HG02884 (cell line): ENCODE measurements around the gene ATAD2B.
A peak's percentile ranks its signal among the peaks of the same experiment; 100 is the strongest.
"Not testable (repeated sequence)": the region's sequence is repeated elsewhere in the genome, so short reads cannot be mapped to it uniquely, and the experiment has no call there.

ENCODE experiments used
- ATAC-seq: cut with Tn5 transposase; IDR thresholded peaks from one replicate; pipeline ENCODE4 v1.9.1; 2021; ENCODE audit warnings: mild to moderate bottlenecking, moderate library complexity; ENCODE audit not compliant: unreplicated experiment

The ATAD2B gene

GRCh38 chr2:23801396-23801795, 125.5 kb downstream of the ATAD2B start:
- no peak for ATAC-seq

DNA sequence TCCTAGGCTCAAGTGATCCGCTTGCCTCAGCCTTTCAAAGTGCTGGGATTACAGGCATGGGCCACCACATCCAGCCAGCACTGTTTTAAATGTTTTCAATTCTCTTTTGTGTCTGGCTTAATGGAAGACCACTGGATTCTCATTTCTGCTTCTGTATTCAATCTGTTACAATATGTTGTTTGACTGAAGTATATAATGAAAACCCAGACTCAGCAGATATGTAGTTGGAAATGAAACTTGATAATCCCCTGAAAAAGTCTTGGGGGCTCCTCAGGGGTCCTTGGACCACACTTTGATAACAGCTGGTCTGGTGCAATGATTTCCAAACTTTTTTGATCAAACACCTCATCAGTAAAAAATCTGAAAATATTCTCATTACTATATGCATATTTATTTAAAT, 132.7 kb downstream of the ATAD2B start:
- ATAC-seq = no peak

DNA sequence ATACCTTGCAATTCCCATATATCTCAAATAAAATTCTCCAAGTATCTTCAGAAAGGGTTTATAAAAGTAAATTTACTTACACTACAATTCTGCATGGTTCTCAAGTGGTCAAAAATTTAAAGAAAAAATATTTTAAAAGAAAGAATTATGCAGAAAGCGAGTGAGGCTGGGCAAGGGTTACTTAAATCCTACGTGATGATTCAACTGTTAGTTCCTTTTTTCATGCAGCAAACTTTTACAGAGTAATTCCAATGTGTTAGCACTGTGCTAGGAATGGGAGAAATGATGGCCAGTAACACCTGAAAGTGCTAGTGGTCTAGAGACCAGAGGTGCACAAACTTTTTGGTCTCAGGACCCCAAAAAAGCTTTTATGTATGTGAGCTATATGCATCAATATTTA, 133.4 kb downstream of the ATAD2B start:
- ATAC-seq = no peak

GRCh38 chr2:23791030-23791429, 135.9 kb downstream of the ATAD2B start:
- ATAC-seq = no peak

GRCh38 chr2:23789012-23789411, 137.9 kb downstream of the ATAD2B start:
- ATAC-seq = no peak

DNA sequence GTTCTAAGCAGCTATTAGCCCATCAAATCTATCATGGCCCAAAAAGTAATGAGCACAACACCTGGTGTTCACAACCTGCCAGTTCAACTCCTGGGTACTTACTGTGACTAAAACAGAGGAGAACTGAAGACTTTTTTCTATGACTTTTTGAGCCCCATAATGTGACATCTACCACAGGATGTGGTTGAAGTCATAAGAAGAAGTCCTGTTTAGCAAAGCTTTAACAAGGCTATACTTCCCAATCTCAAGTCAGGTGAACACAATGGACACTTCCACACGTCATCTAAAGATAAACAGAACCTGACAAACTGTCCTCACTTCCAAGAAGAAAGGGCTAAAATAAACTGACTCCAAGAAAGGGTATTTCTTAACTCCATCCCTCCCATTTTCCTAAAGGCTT, 138.8 kb downstream of the ATAD2B start:
- ATAC-seq = peak; percentile 78

DNA sequence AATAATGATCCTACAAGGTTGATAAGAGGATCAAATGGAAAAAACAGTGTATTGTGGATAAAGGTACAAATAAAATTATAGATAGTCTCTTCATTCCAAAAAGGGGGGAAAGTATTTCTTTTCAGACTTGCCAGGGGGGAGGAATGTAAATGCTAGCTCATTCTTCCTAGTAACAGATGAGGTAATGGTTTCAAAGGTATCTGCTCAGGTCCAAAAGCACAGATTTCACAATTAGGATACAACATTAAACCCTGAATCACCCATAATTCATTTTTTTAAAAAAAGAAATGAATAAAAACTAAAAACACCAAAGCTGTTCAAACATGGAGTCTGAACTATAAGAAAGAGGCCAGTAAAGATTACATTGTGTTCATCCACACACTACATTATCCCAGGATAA, 142.0 kb downstream of the ATAD2B start:
- ATAC-seq = no peak

DNA sequence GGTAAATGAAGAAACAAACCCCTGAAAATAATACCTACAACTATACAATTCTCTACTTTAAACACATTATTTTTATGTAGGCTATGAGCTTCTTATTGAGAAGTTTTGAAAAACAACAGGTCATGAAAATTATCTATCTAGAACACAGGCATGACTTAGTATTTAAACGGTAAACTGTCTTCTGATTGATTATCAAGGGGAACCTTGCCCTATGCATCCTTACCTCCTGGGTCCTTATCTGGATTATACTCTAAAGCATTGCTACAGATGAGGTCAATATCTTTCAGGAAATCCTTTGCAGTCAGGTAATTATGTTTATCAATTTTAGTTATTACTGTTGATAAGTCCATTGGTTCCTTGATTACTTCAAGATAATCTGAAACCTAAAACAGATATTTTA, 144.3 kb downstream of the ATAD2B start:
- ATAC-seq = no peak

- ATAC-seq = no peak
Measured at GRCh38 chr2:23782126-23782525, 144.8 kb downstream of the ATAD2B start.

- ATAC-seq = not testable (repeated sequence)
Measured at GRCh38 chr2:23780465-23780864, 146.5 kb downstream of the ATAD2B start.

- ATAC-seq = no peak
Measured at GRCh38 chr2:23777826-23778225, 149.1 kb downstream of the ATAD2B start.

DNA sequence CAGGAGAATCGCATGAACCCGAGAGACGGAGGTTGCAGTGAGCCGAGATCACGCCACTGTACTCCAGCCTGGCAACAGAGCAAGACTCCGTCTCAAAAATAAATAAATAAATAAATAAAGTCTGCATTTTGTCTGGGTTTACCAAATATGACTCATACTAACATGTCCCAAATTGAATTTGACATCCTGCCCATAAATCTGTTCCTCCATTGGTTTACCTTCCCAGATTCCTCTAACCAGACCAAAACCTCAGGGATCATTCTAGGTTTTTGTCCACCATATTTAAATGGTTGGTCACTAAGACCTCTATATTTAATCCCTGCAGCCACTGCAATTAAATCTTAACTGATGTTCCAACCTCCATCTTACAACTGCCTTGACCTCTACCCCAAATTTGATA, 150.9 kb downstream of the ATAD2B start:
- ATAC-seq = no peak

GRCh38 chr2:23772684-23773083, 154.2 kb downstream of the ATAD2B start:
- ATAC-seq = no peak

DNA sequence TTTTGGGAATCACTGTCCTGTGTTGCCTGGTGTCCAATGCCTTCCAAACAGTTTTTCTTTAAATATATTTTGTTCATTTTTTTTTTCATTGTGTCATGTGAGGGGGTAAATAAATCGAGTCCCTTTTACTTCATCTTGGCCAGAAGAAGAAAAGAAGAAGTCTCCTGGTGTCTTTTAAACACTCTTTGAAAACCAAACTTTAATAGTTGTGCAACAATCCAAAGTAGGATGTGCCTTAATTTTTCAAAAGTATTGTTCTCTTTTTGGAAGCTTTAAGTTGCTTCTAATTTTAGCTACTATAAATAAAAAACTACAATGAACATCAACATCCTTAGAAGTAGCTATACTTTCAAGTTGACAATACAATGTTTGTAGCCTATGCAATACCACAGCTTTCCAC, 154.9 kb downstream of the ATAD2B start:
- ATAC-seq = no peak

GRCh38 chr2:23769364-23769763, 157.6 kb downstream of the ATAD2B start:
- no peak for ATAC-seq

DNA sequence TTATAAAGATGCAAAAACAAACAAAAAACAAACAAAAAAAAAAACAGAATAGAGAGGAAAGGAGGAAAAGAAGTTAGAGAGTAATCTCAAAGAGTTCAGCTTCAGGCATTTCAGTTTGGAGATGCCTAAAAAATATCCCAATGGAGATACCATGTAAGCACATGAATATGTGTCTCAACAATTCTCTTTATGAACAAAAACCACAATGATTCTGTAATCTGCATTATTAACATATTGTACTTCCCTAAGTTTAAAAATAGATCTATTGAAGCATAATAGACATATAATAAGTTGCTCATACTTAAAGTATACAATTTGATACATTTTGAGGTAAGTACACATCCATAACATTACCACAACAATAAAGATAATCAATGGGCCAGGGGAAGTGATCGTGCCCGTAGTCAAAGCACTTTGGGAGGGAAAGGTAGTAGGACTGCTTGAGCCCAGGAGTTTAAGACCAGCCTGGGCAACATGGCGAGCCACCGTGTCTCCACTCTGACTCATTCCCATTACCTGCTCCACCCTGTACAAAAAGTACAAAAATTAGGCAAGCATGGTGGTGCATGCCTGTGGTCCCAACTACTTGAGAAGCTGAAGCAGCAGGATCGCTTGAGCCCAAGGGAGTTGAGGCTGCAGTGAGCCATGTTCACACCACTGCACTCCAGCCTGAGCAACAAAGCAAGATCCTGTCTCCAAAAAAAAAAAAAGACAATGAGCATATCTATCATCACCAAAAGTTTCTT, 158.9 kb downstream of the ATAD2B start:
- ATAC-seq = no peak

GRCh38 chr2:23762141-23762540, 164.8 kb downstream of the ATAD2B start:
- ATAC-seq = no peak

DNA sequence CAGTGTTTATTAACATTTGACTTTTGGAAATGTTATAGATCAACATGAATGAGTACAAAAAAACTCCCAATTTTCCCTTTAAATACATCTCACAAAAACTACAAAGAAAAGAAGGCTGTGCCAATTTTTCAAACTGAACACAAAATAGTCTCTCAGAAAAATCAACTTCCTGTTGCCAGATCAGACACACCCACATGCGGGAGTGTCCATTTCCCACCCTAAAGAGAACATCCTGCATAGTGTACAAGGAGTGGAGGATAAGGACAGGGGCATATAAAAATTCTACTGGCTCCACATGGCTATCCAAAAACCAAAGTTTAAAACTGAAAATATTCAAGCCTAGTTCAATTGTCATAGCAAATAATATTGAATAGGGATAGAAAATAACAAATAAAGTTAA, 165.3 kb downstream of the ATAD2B start:
- no peak for ATAC-seq

GRCh38 chr2:23760736-23761135, 166.2 kb downstream of the ATAD2B start:
- no peak for ATAC-seq

DNA sequence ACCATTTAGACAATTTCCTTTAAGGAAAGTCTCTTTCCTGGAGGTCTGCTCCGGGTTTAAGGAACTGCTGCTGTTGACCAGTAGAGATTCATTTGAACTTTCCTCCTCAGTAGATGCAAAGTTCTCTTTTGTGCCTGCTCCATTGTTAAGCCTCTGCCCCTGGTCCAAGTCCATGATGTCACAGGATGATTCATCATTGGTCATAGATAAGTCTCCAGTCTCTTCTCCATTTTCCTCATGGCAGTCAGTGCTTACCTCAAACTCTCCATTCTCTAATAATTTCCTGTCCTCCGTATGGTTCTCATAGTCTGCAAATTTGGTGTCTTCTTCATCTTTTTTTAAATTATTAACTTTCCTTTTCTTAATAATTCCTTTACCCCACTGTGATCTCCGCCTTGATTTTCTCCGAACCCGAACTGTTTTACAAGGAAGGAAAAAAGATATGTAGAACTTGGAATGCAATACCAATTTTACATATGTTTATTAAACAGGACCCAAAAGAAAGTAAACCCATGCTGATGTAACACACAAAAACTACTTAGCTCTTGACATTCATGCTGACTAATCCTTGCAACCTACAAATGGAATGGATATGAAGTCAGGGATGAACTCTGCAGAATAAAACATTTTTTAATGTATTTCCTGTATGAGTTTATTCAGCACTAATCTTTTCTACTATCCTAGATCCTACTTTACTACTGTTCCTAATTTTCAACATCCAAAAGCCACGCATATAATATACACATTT, 169.1 kb downstream of the ATAD2B start:
- no peak for ATAC-seq

- ATAC-seq = no peak
Measured at GRCh38 chr2:23756593-23757292, 170.2 kb downstream of the ATAD2B start.

- no peak for ATAC-seq
Measured at GRCh38 chr2:23754970-23755369, 172.0 kb downstream of the ATAD2B start.
